HG02610 (cell line): ENCODE measurements around the gene ZC3H12D.
"Not testable (repeated sequence)": the region's sequence is repeated elsewhere in the genome, so short reads cannot be mapped to it uniquely, and the experiment has no call there.

Experiments used
- ATAC-seq: cut with Tn5 transposase; IDR thresholded peaks from one replicate; pipeline ENCODE4 v1.9.1; 2021; ENCODE audit warnings: mild to moderate bottlenecking, moderate library complexity; ENCODE audit not compliant: unreplicated experiment

ZC3H12D gene

GRCh38 chr6:149484733-149485700 lies at the start of gene ZC3H12D:
ZC3H12D (minus strand) TSS chr6:149485014; CDS start chr6:149474543, 10,471 bp downstream.
- peak; percentile 42 for ATAC-seq

DNA sequence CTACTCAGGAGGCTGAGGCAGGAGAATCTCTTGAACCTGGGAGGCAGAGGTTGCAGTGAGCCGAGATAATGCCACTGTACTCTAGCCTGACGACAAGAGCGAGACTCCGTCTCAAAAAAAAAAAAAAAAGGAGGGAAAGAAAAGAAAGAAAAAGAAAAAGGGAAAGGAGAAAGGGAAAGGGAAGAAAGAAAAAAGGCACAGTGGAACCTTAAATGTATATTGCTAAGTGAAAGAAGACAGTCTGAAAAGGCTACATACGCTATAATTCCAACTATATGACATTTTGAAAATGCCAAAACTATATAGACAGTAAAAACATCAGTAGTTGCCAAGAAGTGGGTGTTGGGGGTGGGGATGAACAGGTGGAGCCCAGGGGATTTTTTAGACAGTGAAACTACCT lies 44.8 kb upstream of the ZC3H12D start:
- no peak for ATAC-seq

DNA sequence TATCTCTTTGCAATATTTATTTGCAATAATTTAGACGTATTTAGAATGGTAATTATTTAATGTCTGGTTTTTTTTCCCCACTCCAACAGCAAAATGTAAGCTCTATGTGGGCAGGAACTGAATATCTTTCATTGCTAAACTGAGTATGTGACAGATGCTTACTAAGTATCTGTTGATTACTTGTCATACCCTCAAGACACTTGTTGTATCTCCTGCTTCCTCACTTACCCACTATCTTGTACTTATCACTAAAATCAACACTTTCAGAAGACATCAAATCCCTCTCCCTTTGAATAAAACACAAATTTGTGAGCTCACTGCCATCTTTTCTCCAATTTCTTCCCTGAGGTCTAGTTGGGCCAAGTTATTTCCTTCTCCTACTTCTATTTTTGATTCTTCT lies 30.7 kb upstream of the ZC3H12D start:
- no peak for ATAC-seq

- ATAC-seq = no peak
These were observed 29.1 kb upstream of the ZC3H12D start for GRCh38 chr6:149513915-149514314.

GRCh38 chr6:149510793-149511512 lies 26.1 kb upstream of the ZC3H12D start:
- no peak for ATAC-seq

GRCh38 chr6:149508485-149508884 lies 23.7 kb upstream of the ZC3H12D start:
- no peak for ATAC-seq

DNA sequence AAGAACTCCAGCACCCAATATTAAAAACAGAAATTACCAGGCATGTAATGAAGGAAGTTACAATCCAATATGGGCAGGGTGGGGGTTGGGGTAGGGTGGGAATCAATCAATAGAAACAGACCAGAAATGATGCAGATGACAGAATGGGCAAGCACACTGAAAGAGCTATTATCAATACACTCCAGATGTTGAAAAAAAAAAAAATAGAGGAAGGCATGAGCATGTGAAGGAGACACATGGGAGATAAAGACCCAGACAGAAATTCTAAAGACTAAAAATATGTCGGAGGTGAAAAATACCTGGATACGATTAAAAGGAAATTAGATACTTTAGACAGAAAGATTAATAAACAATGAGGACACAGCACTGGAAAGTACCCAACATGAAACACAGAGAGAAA lies 19.1 kb upstream of the ZC3H12D start:
- ATAC-seq = no peak

DNA sequence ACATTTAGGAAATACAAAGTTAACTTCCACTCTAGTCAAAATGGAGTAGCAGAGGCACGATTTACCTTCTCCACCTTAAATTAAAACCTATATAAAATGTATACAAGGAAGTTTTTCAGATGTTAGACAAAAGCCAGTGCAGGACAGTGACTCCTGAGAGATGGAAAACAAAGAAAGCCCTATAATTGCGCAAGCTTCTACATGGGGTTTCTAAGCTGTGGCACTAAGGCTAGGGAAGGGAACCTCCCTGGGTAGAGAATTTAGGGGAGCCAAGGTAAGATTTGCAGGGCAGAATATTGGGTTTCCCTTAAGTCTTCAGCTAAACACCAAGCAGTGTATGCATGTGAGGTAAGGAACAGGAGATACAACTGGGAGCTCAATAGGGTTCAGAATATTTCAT lies 18.5 kb upstream of the ZC3H12D start:
- no peak for ATAC-seq

DNA sequence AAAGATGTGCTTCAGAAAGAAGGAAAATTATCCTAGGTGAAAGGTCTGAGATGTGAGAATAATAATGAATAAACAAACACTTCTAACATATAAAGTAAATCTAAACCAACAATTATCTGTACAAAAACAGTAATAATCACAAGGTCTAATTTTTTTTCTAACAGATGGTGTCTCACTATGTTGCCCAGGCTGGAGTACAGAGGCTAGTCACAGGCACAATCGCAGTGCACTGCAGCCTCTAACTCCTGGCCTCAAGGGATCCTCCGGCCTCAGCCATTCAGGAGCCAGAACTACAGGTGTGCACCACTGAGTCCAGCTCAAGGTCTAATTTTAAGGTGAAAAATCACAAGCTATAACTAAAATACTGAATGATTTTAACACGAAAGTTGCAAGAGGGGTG lies 17.0 kb upstream of the ZC3H12D start:
- no peak for ATAC-seq

DNA sequence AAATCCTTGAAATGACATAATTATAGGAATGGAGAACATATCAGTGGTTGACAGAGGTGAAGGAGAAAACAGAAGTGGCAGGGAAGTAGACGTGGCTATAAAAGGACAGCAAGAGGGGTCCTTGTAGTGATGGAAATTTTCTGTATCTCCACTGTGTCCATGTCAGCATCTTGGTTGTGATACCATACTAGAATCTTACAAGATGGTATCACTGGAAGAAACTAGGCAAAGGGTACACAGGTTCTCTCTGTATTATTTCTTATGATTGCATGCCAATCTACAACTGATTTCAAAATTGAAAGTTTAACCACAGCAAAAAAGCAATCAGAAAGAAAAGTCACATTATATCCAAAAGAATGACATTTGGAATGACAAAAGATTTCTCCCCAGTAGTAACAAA lies 16.4 kb upstream of the ZC3H12D start:
- ATAC-seq = no peak

GRCh38 chr6:149500096-149500495 lies 15.3 kb upstream of the ZC3H12D start:
- ATAC-seq = no peak

DNA sequence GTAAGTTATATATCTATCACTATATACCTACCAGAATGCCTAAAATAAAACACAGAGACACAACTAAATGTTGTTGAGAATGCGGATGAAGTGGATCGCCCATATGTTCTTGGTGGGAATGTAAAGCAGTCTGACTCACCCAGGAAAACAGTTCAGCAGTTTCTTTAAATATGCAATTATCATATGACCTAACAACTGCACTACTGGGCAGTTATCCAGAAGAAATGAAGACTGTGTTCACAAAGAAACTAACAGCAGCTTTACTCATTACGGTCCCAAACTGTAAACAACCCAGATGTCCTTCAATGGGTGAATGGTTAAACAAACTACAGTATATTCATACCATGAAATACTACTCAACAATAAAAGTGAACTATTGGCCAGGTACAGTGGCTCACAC lies 14.3 kb upstream of the ZC3H12D start:
- no peak for ATAC-seq

DNA sequence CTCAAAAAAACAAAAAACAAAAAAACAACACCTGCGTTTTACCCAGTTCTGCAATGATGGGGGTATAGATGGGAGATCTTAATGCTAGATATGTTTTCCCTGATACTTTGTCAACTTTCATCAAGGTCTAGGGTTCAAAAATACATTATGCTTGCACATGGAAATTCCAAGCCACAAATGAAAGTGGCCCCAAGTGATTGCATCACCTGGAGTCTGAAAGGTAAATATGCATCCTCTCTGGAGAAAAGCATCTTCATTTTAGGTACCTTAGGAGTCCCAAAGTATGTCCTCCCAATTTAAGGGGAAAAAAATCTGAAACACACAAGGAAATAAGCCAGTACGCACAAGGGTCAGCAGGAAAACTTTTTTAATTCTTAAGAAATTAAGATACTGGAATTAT lies 12.6 kb upstream of the ZC3H12D start:
- ATAC-seq = no peak

DNA sequence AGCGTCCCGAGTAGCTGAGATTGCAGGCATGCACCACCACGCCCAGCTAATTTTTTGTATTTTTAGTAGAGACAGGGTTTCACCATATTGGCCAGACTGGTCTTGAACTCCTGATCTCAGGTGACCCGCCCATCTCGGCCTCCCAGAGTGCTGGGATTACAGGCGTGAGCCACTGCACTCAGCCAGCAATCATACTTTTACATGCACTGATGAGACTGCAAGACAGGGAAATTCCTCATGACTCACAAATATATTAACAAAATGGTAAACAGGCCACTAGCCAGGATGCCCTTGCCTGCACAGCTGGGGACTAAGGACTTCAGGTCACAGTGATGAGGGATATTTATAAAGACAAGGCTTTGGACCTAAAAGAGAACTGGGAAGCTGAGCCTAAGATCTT lies 11.8 kb upstream of the ZC3H12D start:
- ATAC-seq = peak; percentile 75

- not testable (repeated sequence) for ATAC-seq
These were observed 10.7 kb upstream of the ZC3H12D start for GRCh38 chr6:149495349-149496016.

DNA sequence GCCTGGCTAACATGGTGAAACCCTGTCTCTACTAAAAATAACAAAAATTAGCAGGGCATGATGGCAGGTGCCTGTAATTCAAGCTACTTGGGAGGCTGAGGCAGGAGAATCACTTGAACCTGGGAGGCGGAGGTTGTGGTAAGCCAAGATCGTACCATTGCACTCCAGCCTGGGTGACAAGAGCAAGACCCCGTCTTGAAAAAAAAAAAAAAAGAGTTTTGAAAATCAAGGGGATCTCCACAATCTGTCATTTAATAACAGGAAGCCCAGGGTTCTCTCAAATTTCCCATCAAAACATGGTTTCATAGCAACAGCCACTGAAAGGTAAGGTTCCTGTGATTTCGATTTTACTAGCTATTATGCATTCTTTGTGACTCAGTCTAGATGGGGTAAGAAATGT lies 10.0 kb upstream of the ZC3H12D start:
- ATAC-seq = peak; percentile 86

GRCh38 chr6:149493761-149494320 lies 9.0 kb upstream of the ZC3H12D start:
- no peak for ATAC-seq

- ATAC-seq = no peak
These were observed 8.1 kb upstream of the ZC3H12D start for GRCh38 chr6:149492798-149493343.

GRCh38 chr6:149489967-149490366 lies 5.2 kb upstream of the ZC3H12D start:
- no peak for ATAC-seq

GRCh38 chr6:149488815-149489214 lies 4.0 kb upstream of the ZC3H12D start:
- no peak for ATAC-seq

DNA sequence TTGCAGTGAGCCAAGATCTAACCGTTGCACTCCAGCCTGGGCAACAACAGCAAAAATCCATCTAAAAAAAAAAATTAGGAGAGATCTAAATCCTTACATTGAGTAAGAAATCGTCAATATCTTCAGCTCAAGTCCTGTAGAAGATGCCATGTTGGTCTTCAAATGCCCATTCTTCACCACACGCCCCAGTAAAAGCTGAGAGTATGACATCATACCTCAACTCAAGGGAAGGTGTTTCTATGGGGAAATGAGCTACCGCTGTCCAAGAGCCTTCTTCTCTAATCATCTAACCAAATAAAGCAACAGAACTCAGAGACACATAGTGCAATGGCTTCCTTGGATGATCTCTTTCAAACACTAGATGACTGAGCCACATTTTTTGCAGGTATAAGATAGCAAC lies 2.5 kb upstream of the ZC3H12D start:
- ATAC-seq = no peak
